Nephron progenitor cell (in vitro differentiated cells): ENCODE results near the gene EDN2.

Experiments used
- DNase-seq: peaks from one replicate; pipeline ENCODE4 v3.0.0; 2021
- H3K27ac Mint-ChIP-seq: 2 replicates; pipeline ENCODE4 v1.8.0; 2021; ENCODE audit warnings: mild to moderate bottlenecking, moderate library complexity, mixed read lengths
- H3K27me3 Mint-ChIP-seq: 2 replicates; pipeline ENCODE4 v1.8.0; 2021; ENCODE audit warnings: mild to moderate bottlenecking, low read depth, mixed read lengths; ENCODE audit not compliant: poor library complexity
- H3K36me3 Mint-ChIP-seq: 2 replicates; pipeline ENCODE4 v1.8.0; 2021; ENCODE audit warnings: low read depth, mixed read lengths
- H3K4me1 Mint-ChIP-seq: 2 replicates; pipeline ENCODE4 v1.8.0; 2021; ENCODE audit warnings: mixed read lengths
- H3K4me3 Mint-ChIP-seq: 2 replicates; pipeline ENCODE4 v1.8.0; 2021; ENCODE audit warnings: mild to moderate bottlenecking, moderate library complexity, mixed read lengths
- H3K9me3 Mint-ChIP-seq: 2 replicates; pipeline ENCODE4 v1.8.0; 2021; ENCODE audit warnings: mild to moderate bottlenecking, moderate library complexity, mixed read lengths
- TF ChIP-seq, protein P1 (sequence below): fragments of 200-600 bp; sonication (generic); IDR thresholded peaks from 2 replicates; pipeline ENCODE4 v1.5.0; 2021; ENCODE audit warnings: antibody characterized with exemption

The EDN2 gene

DNA sequence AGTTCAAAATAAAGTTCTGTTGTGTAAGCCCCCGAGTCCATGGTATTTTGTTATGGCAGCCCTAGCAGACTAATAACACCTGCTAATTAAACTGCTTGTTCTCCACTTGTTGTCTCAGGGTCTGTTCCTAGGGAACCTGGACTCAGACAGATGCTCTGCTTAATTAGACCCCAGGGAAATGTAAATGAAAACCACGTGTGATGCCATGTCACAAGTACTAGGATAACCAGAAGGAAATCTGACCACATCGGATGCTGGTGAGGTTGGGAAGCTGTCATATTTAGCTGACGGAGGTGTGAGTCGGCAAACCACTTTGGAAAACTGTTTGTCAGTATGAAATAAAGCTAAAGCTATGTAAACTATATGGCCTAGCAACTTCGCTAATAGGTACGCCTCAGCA, 19.6 kb downstream of the EDN2 start:
- Mint-ChIP-seq H3K9me3 (peaks cover 8% of the 10 kb centered on the region), H3K36me3 (no peaks in the 10 kb centered on the region), H3K27ac (no peak overlapping the region), H3K4me1 (peaks cover 35% of the 10 kb centered on the region), H3K4me3 (no peak overlapping the region), H3K27me3 (peaks cover 19% of the 10 kb centered on the region)
- TF ChIP-seq, protein P1, sequence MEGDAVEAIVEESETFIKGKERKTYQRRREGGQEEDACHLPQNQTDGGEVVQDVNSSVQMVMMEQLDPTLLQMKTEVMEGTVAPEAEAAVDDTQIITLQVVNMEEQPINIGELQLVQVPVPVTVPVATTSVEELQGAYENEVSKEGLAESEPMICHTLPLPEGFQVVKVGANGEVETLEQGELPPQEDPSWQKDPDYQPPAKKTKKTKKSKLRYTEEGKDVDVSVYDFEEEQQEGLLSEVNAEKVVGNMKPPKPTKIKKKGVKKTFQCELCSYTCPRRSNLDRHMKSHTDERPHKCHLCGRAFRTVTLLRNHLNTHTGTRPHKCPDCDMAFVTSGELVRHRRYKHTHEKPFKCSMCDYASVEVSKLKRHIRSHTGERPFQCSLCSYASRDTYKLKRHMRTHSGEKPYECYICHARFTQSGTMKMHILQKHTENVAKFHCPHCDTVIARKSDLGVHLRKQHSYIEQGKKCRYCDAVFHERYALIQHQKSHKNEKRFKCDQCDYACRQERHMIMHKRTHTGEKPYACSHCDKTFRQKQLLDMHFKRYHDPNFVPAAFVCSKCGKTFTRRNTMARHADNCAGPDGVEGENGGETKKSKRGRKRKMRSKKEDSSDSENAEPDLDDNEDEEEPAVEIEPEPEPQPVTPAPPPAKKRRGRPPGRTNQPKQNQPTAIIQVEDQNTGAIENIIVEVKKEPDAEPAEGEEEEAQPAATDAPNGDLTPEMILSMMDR = no peak
- DNase-seq = no peak

DNA sequence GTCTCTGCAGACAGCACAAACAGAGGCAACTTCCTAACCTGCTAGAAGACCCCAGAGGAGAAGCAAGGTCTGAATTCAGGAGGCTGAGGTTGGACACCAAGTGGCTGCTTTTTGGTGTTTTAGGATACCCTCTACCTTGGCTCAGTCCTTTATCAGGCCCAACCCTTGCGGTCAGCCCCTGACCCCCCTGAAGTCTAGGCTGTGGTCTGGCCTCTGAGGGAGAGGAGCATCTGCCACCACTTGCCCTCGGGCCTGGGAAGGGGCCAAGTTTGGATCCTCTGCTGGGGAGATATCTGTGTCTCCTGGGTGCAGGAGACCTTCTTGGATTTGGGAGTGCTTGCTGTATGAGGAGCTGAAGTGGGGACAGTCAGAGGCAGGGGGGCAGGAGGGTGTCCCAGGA, 21.0 kb downstream of the EDN2 start:
- DNase-seq = no peak
- no peaks in the 10 kb centered on the region for H3K36me3 Mint-ChIP-seq
- H3K9me3 Mint-ChIP-seq = peaks cover 8% of the 10 kb centered on the region

DNA sequence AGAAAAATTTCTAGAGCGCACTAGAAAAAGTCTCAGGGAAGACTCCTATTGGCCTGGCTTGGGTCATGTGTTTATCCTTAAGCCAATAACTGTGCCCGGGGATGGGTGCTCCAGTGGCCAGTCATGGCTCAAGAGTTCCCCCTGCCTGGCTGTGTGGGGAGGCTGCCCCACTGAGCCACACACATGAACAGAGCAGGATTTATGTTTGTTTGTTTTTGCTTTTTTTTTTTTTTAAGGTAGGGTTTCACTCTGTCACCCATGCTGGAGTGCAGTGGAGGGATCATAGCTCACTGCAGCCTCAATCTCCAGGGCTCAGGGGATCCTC, 21.8 kb downstream of the EDN2 start:
- Mint-ChIP-seq H3K4me3 (no peak overlapping the region), H3K27ac (no peak overlapping the region), H3K9me3 (peaks cover 8% of the 10 kb centered on the region), H3K27me3 (peaks cover 20% of the 10 kb centered on the region), H3K4me1 (peaks cover 15% of the 10 kb centered on the region), H3K36me3 (no peaks in the 10 kb centered on the region)
- DNase-seq = no peak
- TF ChIP-seq, protein P1 = no peak

More for the DNA sequence above, 21.0 kb downstream of the EDN2 start:
- Mint-ChIP-seq H3K4me1 (peaks cover 23% of the 10 kb centered on the region), H3K27me3 (peaks cover 20% of the 10 kb centered on the region), H3K4me3 (no peak overlapping the region), H3K27ac (no peak overlapping the region)
- TF ChIP-seq, protein P1 = no peak

DNA sequence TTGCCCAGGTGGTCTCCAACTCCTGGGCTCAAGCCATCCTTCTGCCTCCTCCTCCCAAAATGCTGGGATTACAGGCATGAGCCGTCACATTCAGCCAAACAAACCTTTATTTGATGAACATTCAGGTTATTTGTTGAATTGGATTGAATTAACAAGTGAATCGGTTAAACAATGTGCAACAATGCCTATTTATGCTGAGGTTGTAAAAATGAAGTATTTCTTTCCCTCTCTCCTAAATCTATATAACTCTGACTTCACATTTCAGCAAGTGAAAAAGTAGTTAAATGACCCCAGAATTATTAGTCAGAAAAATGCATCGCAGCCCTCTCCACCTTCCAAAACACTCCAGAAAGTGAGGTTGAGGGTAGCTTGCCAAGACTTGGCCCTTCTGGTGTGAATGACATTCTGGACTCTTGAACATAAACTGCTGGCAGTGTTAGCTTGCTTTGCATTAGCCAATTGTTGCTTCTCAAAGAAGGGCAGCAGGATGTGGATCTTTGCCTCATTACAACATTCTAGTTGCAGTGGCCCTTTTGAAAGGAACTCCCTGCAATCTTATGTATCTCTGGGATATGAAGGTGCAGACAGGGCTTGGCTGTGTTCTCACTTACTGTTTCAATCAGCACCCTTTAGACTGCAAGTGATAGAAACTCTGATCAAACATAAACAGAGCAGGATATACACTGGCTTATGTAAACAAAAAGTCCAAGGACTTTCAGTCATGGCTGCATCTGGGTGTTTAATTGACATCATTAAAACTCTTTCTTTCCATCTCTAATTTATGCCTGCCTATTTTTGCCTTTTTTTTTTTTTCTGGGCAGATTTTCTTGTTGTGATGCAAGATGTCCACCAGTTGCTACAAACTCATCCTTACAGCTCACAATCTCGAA, 22.4 kb downstream of the EDN2 start:
- H3K9me3 Mint-ChIP-seq = peaks cover 8% of the 10 kb centered on the region
- H3K4me1 Mint-ChIP-seq = peaks cover 11% of the 10 kb centered on the region
- peaks cover 16% of the 10 kb centered on the region for H3K27me3 Mint-ChIP-seq
- no peak overlapping the region for H3K4me3 Mint-ChIP-seq
- TF ChIP-seq, protein P1 = no peak
- no peaks in the 10 kb centered on the region for H3K36me3 Mint-ChIP-seq
- no peak overlapping the region for H3K27ac Mint-ChIP-seq
- DNase-seq = no peak

DNA sequence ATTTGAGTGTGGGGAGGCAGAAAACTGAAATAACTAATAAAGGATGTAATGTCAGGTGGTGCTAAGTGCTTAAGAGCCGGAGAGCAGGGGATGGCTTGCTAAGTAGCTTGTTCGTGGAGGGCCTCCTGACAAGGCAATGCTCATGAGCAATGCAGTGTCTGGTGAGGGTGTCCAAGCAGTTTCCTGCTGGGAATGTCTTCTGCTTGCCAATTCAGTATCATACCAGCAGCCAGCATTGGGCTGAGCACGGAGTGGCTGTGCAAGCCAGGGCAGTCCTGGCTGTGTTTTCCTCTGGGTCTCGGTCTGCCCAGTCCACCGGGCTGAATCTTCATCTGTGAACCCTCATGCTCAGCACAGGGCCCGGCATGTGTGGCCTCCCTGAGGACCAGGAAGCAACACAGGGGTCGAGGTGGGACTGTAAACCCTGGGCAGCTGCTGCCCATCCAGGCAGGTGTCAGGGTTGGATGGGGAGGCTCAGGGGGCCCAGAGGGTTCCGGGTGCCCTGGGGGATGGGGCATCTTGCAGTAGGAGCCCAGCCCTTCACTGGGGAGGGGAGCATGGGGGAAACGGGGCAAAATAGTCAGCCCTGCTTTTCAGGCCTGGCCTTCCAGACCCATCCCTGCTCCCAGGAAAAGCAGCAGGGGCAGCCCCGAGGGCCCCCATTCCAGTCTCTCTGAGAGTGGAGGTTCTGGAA, 27.5 kb downstream of the EDN2 start:
- Mint-ChIP-seq H3K4me3 (no peak overlapping the region), H3K36me3 (no peaks in the 10 kb centered on the region), H3K27ac (no peak overlapping the region), H3K9me3 (peaks cover 1% of the 10 kb centered on the region), H3K27me3 (peaks cover 7% of the 10 kb centered on the region), H3K4me1 (peaks cover 30% of the 10 kb centered on the region)
- TF ChIP-seq, protein P1 = no peak
- no peak for DNase-seq
